Upper lobe of right lung (tissue), 1 donor: Measurements from ENCODE around the gene MAP3K20. TPM values are rescaled to one million over a fixed set of nuclear protein-coding genes. Genes with fewer than 3 reads are reported as not detected.
"Not testable (repeated sequence)": the region's sequence is repeated elsewhere in the genome, so short reads cannot be mapped to it uniquely, and the experiment has no call there.

Experiments
- ATAC-seq: fragments of 200-7000 bp; cut with Tn5 transposase; one replicate; pipeline ENCODE4 v1.9.1; 2020; ENCODE audit warnings: mild to moderate bottlenecking, moderate library complexity
- DNase-seq: peaks from one replicate; pipeline ENCODE4 v3.0.0-alpha.2; 2020
- H3K27ac ChIP-seq: fragments of 200-600 bp; one replicate; pipeline ENCODE4 v1.8.0; 2022
- H3K27me3 ChIP-seq: fragments of 200-600 bp; one replicate; pipeline ENCODE4 v1.8.0; 2022; ENCODE audit warnings: mild to moderate bottlenecking
- H3K36me3 ChIP-seq: fragments of 200-600 bp; one replicate; pipeline ENCODE4 v1.8.0; 2022
- H3K4me1 ChIP-seq: fragments of 200-600 bp; one replicate; pipeline ENCODE4 v1.8.0; 2022
- H3K4me3 ChIP-seq: fragments of 200-600 bp; one replicate; pipeline ENCODE4 v1.8.0; 2022; ENCODE audit warnings: mild to moderate bottlenecking
- H3K9me3 ChIP-seq: fragments of 200-600 bp; one replicate; pipeline ENCODE4 v1.8.0; 2022
- intact Hi-C: fragments of 100-400 bp; cut with DNase I; formaldehyde crosslinking; loops from one replicate; pipeline ENCODE4 v1.11.0; 2022
- total RNA-seq: library from RNA; stranded (reverse); fragmentation: NEBNext Ultra II Directional; extraction: Animal tissue kit (Norgen Biotek cat#: 25700); gene quantifications from one replicate; pipeline ENCODE4 v1.2.1, GENCODE V29; 2021
- TF ChIP-seq, protein P1 (sequence below): fragments of 200-600 bp; IDR thresholded peaks from one replicate; pipeline ENCODE4 v1.8.0; 2022; ENCODE audit warnings: antibody characterized with exemption
- donor health status: DM: no; HTN: yes; CAD: no; lungs with severe emphysema.

MAP3K20 gene
- total RNA-seq, 1 donor from 2014 or later: 52.0 TPM

DNA sequence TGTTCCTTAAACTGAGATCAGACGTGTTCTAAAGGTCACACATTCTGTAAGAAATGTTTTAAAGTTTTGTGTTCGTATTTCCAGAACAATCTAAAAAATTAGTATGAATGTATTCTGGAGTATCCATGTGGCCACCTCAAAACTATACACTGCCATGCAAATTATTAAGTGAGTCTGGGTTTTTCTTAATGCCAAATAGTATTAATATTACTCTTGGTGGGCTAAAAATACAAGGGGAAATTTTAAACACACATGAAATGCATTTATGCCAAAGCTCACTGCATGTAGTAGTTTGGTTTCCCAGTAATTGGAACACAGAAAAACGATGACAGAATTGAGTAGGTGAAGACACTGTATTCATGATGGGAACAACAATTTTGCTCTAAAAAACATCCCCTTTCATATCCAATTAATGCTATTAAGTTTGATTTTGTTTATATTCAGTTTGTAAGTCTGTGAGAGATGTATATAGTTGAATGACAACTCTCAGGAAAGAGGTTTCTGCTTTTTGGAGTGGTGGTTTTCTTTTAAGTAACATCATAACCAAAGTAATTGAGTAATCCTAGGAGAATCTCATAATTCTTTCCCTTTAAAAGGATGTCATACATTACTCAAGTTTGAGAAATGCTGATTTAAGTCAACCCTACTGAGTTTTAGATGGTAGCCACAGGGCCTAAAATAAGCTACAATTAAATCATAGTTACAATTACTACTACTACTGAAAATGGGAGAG lies 203.3 kb downstream of the MAP3K20 start:
- intact Hi-C loops: no loop called here
- H3K4me3 ChIP-seq: no peak overlapping the region
- no peak for DNase-seq
- no peaks in the 10 kb centered on the region for H3K9me3 ChIP-seq
- no peaks in the 10 kb centered on the region for H3K4me1 ChIP-seq
- no peaks in the 10 kb centered on the region for H3K27me3 ChIP-seq
- TF ChIP-seq, protein P1, sequence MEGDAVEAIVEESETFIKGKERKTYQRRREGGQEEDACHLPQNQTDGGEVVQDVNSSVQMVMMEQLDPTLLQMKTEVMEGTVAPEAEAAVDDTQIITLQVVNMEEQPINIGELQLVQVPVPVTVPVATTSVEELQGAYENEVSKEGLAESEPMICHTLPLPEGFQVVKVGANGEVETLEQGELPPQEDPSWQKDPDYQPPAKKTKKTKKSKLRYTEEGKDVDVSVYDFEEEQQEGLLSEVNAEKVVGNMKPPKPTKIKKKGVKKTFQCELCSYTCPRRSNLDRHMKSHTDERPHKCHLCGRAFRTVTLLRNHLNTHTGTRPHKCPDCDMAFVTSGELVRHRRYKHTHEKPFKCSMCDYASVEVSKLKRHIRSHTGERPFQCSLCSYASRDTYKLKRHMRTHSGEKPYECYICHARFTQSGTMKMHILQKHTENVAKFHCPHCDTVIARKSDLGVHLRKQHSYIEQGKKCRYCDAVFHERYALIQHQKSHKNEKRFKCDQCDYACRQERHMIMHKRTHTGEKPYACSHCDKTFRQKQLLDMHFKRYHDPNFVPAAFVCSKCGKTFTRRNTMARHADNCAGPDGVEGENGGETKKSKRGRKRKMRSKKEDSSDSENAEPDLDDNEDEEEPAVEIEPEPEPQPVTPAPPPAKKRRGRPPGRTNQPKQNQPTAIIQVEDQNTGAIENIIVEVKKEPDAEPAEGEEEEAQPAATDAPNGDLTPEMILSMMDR: no peak
- ATAC-seq: no peak
- no peak overlapping the region for H3K27ac ChIP-seq
- H3K36me3 ChIP-seq: no peaks in the 10 kb centered on the region

DNA sequence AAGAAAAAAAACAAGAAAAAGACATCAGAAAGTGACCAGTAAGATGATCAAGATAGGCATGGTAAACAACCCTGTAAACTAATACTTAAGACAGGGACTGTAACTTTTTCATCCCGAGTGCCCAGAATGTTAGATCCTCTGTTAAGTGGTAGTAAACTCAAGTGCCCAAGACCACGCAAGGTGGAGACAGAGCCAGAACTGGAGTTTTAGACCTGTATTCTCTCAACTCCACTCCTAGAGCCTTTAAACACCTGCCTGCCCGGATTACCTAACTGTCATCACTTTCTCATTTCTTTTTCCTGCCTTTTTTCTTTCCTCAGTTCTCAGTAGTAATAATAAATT lies 203.9 kb downstream of the MAP3K20 start:
- DNase-seq: no peak
- intact Hi-C loops: no loop called here
- TF ChIP-seq, protein P1: no peak
- Histone ChIP-seq H3K36me3 (no peaks in the 10 kb centered on the region), H3K27me3 (no peaks in the 10 kb centered on the region), H3K27ac (peak overlapping the region; percentile 3), H3K9me3 (no peaks in the 10 kb centered on the region), H3K4me3 (no peak overlapping the region), H3K4me1 (no peaks in the 10 kb centered on the region)
- ATAC-seq: no peak

DNA sequence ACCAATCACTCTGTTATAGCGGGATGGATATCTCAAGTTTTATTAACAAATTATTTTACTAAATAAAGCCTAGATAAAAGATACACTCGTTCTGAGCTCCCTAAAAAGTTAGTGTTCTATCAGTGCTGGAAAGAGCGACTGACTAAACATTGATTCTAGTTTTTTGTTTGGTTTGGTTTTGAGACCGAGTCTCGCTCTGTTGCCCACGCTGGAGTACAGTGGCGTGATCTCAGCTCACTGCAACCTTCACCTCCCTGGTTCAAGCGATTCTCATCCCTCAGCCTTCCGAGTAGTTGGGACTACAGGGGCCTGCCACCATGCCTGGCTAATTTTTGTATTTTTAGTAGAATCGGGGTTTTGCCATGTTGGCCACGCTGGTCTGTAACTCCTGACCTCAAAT lies 205.2 kb downstream of the MAP3K20 start:
- TF ChIP-seq, protein P1: no peak
- intact Hi-C loops: no loop called here
- ATAC-seq: no peak
- no peak overlapping the region for H3K27ac ChIP-seq
- H3K27me3 ChIP-seq: no peaks in the 10 kb centered on the region
- H3K9me3 ChIP-seq: no peaks in the 10 kb centered on the region
- H3K4me1 ChIP-seq: no peaks in the 10 kb centered on the region
- no peaks in the 10 kb centered on the region for H3K36me3 ChIP-seq
- no peak for DNase-seq
- H3K4me3 ChIP-seq: no peak overlapping the region

DNA sequence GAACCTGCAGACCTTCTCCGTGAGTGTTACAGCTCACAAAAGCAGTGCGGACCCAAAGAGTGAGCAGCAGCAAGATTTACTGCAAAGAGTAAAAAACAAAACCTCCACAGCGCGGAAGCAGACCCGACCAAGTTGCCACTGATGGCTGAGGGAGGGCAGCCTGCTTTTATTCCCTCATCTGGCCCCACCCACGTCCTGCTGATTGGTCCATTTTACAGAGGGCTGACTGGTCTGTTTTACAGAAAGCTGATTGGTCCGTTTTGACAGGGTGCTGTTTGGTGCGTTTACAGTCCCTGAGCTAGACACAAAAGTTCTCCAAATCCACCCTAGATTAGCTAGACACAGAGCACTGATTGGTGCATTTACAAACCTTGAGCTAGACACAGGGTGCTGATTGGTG lies 206.3 kb downstream of the MAP3K20 start:
- H3K4me1 ChIP-seq, H3K9me3 ChIP-seq, intact Hi-C loops, DNase-seq, H3K27me3 ChIP-seq, H3K36me3 ChIP-seq, ATAC-seq, H3K27ac ChIP-seq, H3K4me3 ChIP-seq: not testable (repeated sequence)

DNA sequence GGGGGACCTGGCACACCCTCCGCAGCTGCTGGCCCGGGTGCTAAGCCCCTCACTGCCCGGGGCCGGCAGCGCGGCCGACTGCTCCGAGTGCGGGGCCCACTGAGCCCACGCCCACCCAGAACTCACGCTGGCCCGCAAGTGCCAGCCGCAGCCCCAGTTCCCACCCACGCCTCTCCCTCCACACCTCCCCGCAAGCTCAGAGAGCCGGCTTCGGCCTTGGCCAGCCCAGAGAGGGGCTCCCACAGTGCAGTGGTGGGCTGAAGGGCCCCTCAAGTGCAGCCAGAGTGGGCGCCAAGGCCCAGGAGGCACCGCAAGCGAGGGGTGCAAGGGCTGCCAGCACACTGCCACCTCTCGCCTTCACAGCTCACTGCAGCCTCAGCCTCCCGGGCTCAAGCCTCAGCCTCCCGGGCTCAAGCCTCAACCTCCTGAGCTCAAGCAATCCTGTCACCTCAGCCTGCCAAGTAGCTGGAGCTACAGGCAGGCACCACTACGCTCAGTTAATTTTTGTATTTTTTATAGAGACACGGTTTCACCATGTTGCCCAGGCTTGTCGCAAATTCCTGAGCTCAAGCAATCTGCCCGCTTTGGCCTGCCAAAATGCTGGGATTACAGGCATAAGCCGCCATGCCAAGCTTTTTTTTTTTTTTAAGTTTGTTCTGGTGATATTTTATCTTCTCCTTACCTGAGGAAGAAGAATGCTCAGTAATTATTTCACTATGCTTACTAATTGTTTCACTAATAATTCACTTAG lies 207.3 kb downstream of the MAP3K20 start:
- DNase-seq (no peak), ATAC-seq (peak; percentile 10)
- Histone ChIP-seq H3K4me3 (no peak overlapping the region), H3K4me1 (no peaks in the 10 kb centered on the region), H3K36me3 (no peaks in the 10 kb centered on the region), H3K27me3 (no peaks in the 10 kb centered on the region), H3K27ac (no peak overlapping the region), H3K9me3 (no peaks in the 10 kb centered on the region)
- TF ChIP-seq, protein P1: no peak
- intact Hi-C loops: no loop called here

DNA sequence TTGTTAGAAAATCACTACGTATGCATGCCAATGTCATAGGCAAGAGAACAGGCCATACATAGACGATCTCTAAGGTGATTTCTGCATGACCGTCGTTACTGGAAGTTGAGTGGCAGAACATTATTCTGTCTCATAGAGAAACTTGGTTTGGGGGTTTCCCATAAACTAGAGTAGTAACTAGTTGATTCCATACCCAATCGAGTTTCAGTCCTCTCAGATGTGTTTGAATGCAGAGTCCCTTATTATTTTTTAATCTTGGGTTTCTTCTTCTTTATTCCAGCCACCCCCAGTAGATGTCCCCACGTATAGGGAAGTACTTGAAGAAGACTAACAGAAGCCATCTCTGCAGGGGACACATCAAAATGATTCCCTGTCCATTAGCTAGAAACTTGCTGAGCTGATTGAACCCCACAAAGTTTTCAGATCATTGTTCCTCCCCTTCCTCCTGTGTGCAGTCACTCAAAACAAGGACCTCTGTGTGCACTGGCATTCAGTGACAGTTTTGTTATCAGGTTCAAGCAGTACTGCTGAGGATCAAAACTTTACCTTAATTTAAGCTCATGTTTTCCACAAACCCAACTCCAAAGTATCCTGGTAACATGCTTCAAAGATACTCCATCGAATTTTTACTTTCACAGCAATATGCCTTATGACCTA lies 210.6 kb downstream of the MAP3K20 start:
- no peak for DNase-seq
- TF ChIP-seq, protein P1: no peak
- no peaks in the 10 kb centered on the region for H3K27me3 ChIP-seq
- H3K4me1 ChIP-seq: no peaks in the 10 kb centered on the region
- ATAC-seq: no peak
- no peaks in the 10 kb centered on the region for H3K36me3 ChIP-seq
- H3K27ac ChIP-seq: no peak overlapping the region
- no peak overlapping the region for H3K4me3 ChIP-seq
- intact Hi-C loops: no loop called here
- H3K9me3 ChIP-seq: no peaks in the 10 kb centered on the region
